Small intestine (tissue), 16 donors: Measurements from ENCODE around the gene GRIN3B. TPM values are rescaled to one million over a fixed set of nuclear protein-coding genes. Genes with fewer than 3 reads are reported as not detected.
A peak's percentile ranks its signal among the peaks of the same experiment; 100 is the strongest.

Source experiments
- DNase-seq, 2 donors: peaks; one replicate each; pipeline versions ENCODE4 v3.0.0 to v3.0.0-alpha.2; 2013
- FAIRE-seq: peaks from 2 replicates; lab custom pipeline; 2012; peaks lifted over from hg19 to GRCh38; lab: Jason Lieb, UNC
- H3K27ac ChIP-seq, 3 donors: one replicate each; pipeline ENCODE4 v1.5.1; 2013; ENCODE audit warnings: low read length in 2 of 3, mild to moderate bottlenecking in 2 of 3, control low read depth in 1 of 3, inconsistent platforms in 1 of 3, low read depth in 1 of 3, moderate library complexity in 1 of 3
- H3K27me3 ChIP-seq, 3 donors: one replicate each; pipeline ENCODE4 v1.6.1; 2013; ENCODE audit warnings: low read length in 3 of 3, inconsistent platforms in 1 of 3; ENCODE audit not compliant: control insufficient read depth in 3 of 3, insufficient read depth in 3 of 3
- H3K36me3 ChIP-seq, 3 donors: one replicate each; pipeline ENCODE4 v1.6.1; 2013; ENCODE audit warnings: low read length in 3 of 3, inconsistent platforms in 1 of 3, low read depth in 1 of 3, mild to moderate bottlenecking in 1 of 3, moderate library complexity in 1 of 3; ENCODE audit not compliant: control insufficient read depth in 3 of 3, insufficient read depth in 2 of 3
- H3K4me1 ChIP-seq, 3 donors: one replicate each; pipeline ENCODE4 v1.6.1; 2013; ENCODE audit warnings: low read length in 2 of 3, inconsistent platforms in 1 of 3, low read depth in 1 of 3, mild to moderate bottlenecking in 1 of 3, moderate library complexity in 1 of 3; ENCODE audit not compliant: control insufficient read depth in 3 of 3, insufficient read depth in 2 of 3
- H3K4me3 ChIP-seq, 3 donors: one replicate each; pipeline ENCODE4 v1.5.1; 2013; ENCODE audit warnings: low read length in 3 of 3, control low read depth in 1 of 3, inconsistent platforms in 1 of 3, low read depth in 1 of 3, mild to moderate bottlenecking in 1 of 3, moderate library complexity in 1 of 3
- H3K9me3 ChIP-seq, 2 donors: one replicate each; pipeline ENCODE4 v1.6.1; 2013; ENCODE audit warnings: low read depth in 1 of 2, low read length in 1 of 2; ENCODE audit not compliant: control insufficient read depth in 2 of 2, insufficient read depth in 1 of 2
- WGBS, 3 donors: extraction: QIAGEN DNeasy Blood & Tissue Kit; methylation state at CpG; one replicate each; pipeline ENCODE4 v1.1.7; 2013; 5-methylcytosine and 5-hydroxymethylcytosine counted together
- long read RNA-seq, 10 donors: transcript quantifications; one replicate each; lab custom pipeline, GENCODE V29; 2026
- polyA plus RNA-seq, 4 donors: library from polyadenylated mRNA; stranded (reverse) in 3 of 4; unstranded in 1 of 4; fragments of 200-250 nt in 3 of 4; fragments of 120-200 nt in 1 of 4; gene quantifications; one replicate each; pipeline versions ENCODE4 v1.2.1 to v1.2.3, GENCODE V29; 2013
- donor health status: healthy with polysubstance abuse.
- donor health status: control.
- donor health status: control.
- donor health status: Bipolar disorder and iron deficiency.
- donor health status: healthy.

The GRIN3B gene
- polyA plus RNA-seq, result under 1 TPM in 2 of 4 donors, not detected in 2; 0.10 to 0.16 TPM
- long read RNA-seq, donor 1, result 0 reads
- long read RNA-seq, donor 2, result 0 reads
- long read RNA-seq, donor 3, result 0 reads
- long read RNA-seq, donor 4, result 0 reads
- long read RNA-seq, donor 5, result 0 reads
- long read RNA-seq, donor 6, result 0 reads
- long read RNA-seq, donor 7, result 0 reads
- long read RNA-seq, donor 8, result 0 reads
- long read RNA-seq, donor 9, result 0 reads
- long read RNA-seq, donor 10, result 0 reads

- WGBS, 3 donors, result 1 to 3% (median 2%) methylated on average over 34 to 43 of the region's 43 CpGs
- H3K27me3 ChIP-seq, result peaks cover 0 to 67% (median 23%) of the 10 kb centered on the region in 3 donors
- DNase-seq (peak; percentile 36 to 71), FAIRE-seq (no peak)
- peaks cover 0 to 18% (median 2%) of the 10 kb centered on the region in 3 donors for H3K4me1 ChIP-seq
- H3K27ac ChIP-seq, result no peak within 1 kb of the TSS
- H3K9me3 ChIP-seq, result peaks cover 0 to 5% of the 10 kb centered on the region in 2 donors
- H3K36me3 ChIP-seq, result peaks cover 0 to 8% (median 0%) of the 10 kb centered on the region in 3 donors
- H3K4me3 ChIP-seq, result no peak within 1 kb of the TSS
Measured at GRCh38 chr19:1000095-1000494, at the start of gene GRIN3B. GRIN3B (plus strand) TSS chr19:1000419; CDS start chr19:1000438, 19 bp downstream.

- DNase-seq (peak in 1 of 2 donors; percentile 35), FAIRE-seq (no peak)
- Histone ChIP-seq H3K4me1 (peaks cover 5 to 88% (median 11%) of the 10 kb centered on the region in 3 donors), H3K27ac (peak overlapping the region in 1 of 3 donors; percentile 100), H3K36me3 (peaks cover 0 to 94% (median 0%) of the 10 kb centered on the region in 3 donors), H3K4me3 (no peak overlapping the region), H3K9me3 (no peaks in the 10 kb centered on the region), H3K27me3 (no peaks in the 10 kb centered on the region)
- WGBS, 3 donors, result 29 to 53% (median 35%) methylated on average over 13 to 14 of the region's 14 CpGs
Measured at GRCh38 chr19:952049-952679, 48.1 kb upstream of the GRIN3B start.

- DNase-seq, result peak; percentile 58 to 98
- Histone ChIP-seq H3K27me3 (no peaks in the 10 kb centered on the region), H3K4me1 (peaks cover 5 to 87% (median 11%) of the 10 kb centered on the region in 3 donors), H3K36me3 (peaks cover 0 to 93% (median 0%) of the 10 kb centered on the region in 3 donors), H3K27ac (peak overlapping the region in 2 of 3 donors; percentile 2 to 100), H3K4me3 (peak overlapping the region in 1 of 3 donors; percentile 54), H3K9me3 (no peaks in the 10 kb centered on the region)
- 9 to 19% (median 12%) methylated on average over 15 to 21 of the region's 21 CpGs for WGBS, 3 donors
- no peak for FAIRE-seq
Measured at GRCh38 chr19:952680-953444, 47.4 kb upstream of the GRIN3B start.

GRCh38 chr19:953445-954271 lies 46.6 kb upstream of the GRIN3B start:
- FAIRE-seq (no peak), DNase-seq (peak in 1 of 2 donors; percentile 35)
- H3K4me3 ChIP-seq, result peak overlapping the region in 1 of 3 donors; percentile 54
- H3K27ac ChIP-seq, result peak overlapping the region in 1 of 3 donors; percentile 100
- H3K4me1 ChIP-seq, result peaks cover 5 to 83% (median 11%) of the 10 kb centered on the region in 3 donors
- H3K36me3 ChIP-seq, result peaks cover 0 to 92% (median 0%) of the 10 kb centered on the region in 3 donors
- H3K27me3 ChIP-seq, result no peaks in the 10 kb centered on the region
- H3K9me3 ChIP-seq, result no peaks in the 10 kb centered on the region
- WGBS, 3 donors, result 34 to 46% (median 45%) methylated on average over 32 to 33 of the region's 33 CpGs

GRCh38 chr19:954272-954671 lies 45.9 kb upstream of the GRIN3B start:
- DNase-seq (no peak), FAIRE-seq (no peak)
- Histone ChIP-seq H3K27me3 (no peaks in the 10 kb centered on the region), H3K4me1 (peaks cover 5 to 78% (median 11%) of the 10 kb centered on the region in 3 donors), H3K27ac (peak overlapping the region in 1 of 3 donors; percentile 100), H3K9me3 (no peaks in the 10 kb centered on the region), H3K4me3 (peak overlapping the region in 1 of 3 donors; percentile 54), H3K36me3 (peaks cover 0 to 92% (median 0%) of the 10 kb centered on the region in 3 donors)
- 63 to 72% (median 65%) methylated on average over 14 of the region's 14 CpGs for WGBS, 3 donors

- FAIRE-seq, result no peak
- 72 to 76% (median 73%) methylated on average over 35 to 43 of the region's 43 CpGs for WGBS, 3 donors
- peak overlapping the region in 1 of 3 donors; percentile 54 for H3K4me3 ChIP-seq
Measured at GRCh38 chr19:954672-955494, 45.3 kb upstream of the GRIN3B start.

More at GRCh38 chr19:954672-955494, 45.3 kb upstream of the GRIN3B start:
- peak in 1 of 2 donors; percentile 84 for DNase-seq
- H3K27ac ChIP-seq, result peak overlapping the region in 1 of 3 donors; percentile 100
- H3K27me3 ChIP-seq, result no peaks in the 10 kb centered on the region
- no peaks in the 10 kb centered on the region for H3K9me3 ChIP-seq
- peaks cover 5 to 74% (median 11%) of the 10 kb centered on the region in 3 donors for H3K4me1 ChIP-seq
- H3K36me3 ChIP-seq, result peaks cover 0 to 92% (median 0%) of the 10 kb centered on the region in 3 donors
